Body of pancreas (tissue), 4 donors: ENCODE results near the gene CSTPP1.

ENCODE experiments used
- CTCF ChIP-seq, 7 experiments: fragments of 450-650 bp in 4 of 7; fragments of 200-600 bp in 3 of 7; sonication (generic) in 3 of 7; IDR thresholded peaks; one replicate each; pipeline ENCODE4 v1.5.1; 2016 to 2019; ENCODE audit warnings: antibody characterized with exemption in 7 of 7
- POLR2A ChIP-seq, 3 donors: fragments of 450-650 bp; IDR thresholded peaks; one replicate each; pipeline ENCODE4 v1.6.1; 2016; ENCODE audit warnings: antibody characterized with exemption in 3 of 3, mild to moderate bottlenecking in 2 of 3

GRCh38 chr11:47184711-47185304 lies 248.2 kb downstream of the CSTPP1 start:
- no peak for TF ChIP-seq CTCF (IDR thresholded peaks at IDR 0.05)
- TF ChIP-seq POLR2A (IDR thresholded peaks at IDR 0.05), result no peak
